GM21360 (cell line): ENCODE measurements around the gene ZNF648.
"Not testable (repeated sequence)": the region's sequence is repeated elsewhere in the genome, so short reads cannot be mapped to it uniquely, and the experiment has no call there.

Source experiments
- ATAC-seq: cut with Tn5 transposase; IDR thresholded peaks from one replicate; pipeline ENCODE4 v1.9.1; 2021; ENCODE audit warnings: mild to moderate bottlenecking, moderate library complexity; ENCODE audit not compliant: unreplicated experiment

Gene ZNF648, protein sequence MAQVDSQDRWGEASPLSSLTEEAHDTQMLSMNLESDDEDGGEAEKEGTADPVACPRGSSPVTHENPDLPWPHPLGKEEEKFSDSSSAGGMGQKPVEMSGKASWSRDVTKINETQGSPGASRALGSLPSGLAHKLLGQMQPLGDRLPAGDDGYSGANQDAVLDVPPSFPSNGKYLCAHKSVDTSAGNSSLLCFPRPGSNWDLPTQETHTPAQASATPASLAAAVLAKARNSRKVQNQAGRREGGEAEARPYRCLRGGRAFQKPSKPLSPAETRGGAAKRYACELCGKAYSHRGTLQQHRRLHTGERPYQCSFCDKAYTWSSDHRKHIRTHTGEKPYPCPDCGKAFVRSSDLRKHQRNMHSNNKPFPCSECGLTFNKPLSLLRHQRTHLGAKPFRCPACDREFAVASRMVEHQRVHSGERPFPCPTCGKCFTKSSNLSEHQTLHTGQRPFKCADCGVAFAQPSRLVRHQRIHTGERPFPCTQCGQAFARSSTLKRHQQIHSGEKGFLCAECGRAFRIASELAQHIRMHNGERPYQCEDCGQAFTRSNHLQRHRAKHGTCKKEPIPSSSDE

DNA sequence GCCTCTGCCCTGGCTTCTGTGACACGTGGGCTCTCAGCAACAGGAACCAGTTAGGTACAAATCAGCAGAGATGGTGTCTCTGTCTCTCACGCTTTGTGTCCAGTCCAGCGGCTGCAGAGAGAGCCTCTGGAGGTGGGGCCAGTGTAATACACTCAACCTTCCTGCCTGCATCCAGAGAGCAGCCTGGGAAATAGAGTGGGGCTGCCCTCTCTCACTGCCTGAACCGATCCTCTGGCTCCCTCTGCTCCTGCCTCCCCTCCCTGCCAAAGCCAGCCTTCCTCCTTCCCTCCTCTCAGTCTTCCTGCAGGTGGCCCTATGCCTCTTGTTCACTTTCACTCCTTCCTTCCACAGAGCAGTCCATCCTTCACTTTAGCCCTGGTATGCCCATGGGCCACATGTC, at the start of gene ZNF648:
ZNF648 (minus strand) TSS at position 119 of the 400 bp plus-strand sequence. CDS start 3,702 bp downstream, outside the sequence.
- ATAC-seq, result no peak

DNA sequence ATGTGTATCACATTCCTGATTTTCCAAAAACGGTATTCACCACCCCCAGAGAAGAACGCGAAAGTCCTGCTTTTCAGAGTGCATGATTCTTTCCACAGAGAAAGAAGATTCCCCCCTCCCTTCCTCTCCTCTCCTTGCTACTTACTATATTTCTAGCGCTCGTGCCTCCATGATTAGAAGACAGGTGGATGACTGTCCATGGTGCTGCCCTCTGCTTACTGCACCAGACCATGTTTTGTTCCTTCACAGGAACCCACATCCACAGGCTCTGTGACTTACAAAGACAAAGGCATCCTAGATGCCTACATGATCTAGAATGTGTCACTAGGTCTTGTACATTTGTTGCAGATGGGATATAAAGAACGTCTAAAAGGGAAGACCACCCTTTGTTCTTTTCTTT, 49.1 kb upstream of the ZNF648 start:
- no peak for ATAC-seq

DNA sequence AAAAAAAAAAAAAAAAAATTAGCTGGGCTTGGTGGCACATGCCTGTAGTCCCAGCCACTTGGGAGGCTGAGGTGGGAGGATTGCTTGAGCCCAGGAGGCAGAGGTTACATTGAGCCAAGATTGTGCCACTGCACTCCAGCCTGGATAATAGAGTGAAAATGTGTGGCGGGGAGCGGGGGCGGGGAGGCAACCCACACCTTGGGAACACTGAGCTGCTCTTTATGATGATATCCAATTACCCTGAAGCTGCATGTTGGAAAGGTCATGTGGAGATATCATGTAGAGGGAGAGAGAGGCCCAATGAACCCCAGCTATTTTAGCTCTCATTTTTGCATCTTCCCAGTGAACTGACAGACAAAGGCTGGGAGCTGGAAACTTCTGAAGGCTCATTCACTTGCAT, 48.3 kb upstream of the ZNF648 start:
- no peak for ATAC-seq

DNA sequence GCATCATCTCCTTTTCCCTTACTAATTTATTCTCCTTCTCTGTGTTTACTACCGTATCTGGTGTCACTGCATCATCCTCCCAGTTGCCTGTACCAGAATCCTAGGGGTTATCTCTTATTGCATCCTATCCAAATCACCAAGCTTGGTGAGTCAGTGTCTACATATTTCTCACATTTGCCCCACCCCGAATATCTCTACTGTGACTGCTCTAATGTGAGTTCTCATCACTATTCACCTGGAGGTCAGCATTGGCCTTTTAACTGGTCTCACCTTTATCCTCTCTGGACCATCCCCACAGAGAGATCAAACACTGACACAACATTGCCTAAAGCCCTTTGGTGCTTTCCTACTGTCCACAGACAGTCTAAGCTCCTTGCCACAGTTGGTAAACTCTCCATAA, 45.7 kb upstream of the ZNF648 start:
- ATAC-seq, result no peak

DNA sequence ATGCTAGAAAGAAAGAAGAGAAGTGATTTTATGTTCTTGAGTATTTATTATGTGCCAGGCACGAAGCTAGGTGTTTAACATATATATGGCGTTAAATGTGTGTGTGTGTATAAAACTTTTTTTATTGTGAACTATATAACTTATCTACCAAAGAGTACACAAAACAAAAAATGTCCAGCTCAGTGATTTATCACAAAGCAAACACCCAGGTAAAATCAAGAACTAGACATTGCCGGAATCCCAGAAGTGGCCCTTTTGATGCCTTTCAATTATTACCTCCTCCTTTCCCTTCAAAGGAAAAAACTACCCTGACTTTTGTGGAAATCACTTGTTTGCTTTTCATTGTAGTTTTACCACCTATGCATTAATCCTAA, 40.5 kb upstream of the ZNF648 start:
- ATAC-seq, result no peak

DNA sequence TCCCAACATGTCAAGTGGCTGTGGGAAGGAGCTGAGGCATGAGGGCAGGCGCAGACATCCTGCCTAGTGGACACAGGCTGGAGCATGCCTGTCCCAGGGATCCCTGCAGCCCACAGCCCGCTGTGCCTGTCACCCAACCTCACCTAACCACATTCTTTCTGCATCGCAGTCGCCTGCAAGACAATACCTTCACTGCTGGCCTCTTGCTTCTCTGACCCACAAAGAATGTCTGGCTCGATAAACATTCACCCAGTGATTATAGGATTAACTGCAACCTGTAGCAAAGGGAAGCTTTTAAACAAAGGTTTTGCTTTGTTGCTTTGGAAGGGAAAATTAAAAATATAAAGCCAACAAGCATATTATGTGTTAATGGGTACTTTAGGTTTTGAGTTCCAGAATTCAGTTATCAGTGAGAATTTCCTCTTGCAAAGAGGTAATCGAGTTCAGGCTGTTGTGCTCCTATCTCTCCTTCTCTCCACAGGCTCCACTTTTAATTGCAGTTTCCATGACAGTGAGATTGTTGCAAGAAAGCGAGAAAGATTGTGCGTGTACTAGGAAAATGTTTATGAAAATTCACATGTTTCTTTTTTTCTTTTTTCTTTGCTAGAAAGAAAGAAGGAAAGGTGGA, 40.0 kb upstream of the ZNF648 start:
- ATAC-seq, result no peak

DNA sequence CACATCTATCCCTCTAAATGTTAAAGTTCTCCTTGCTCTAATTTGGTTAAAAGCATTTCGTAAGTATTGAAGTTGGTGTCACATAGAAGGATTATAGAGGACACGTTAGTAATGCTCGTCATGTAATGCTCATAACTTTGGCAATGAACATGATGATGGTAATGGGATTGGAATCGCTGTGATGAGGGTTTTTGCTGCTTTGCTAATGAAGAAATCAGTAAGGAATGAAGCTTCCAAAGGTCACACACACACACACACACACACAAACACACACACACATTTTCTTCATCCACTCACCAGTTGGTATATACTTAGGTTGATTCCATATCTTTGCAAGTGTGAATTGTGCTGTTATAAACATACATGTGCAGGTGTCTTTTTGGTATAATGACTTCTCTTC, 36.8 kb upstream of the ZNF648 start:
- no peak for ATAC-seq

DNA sequence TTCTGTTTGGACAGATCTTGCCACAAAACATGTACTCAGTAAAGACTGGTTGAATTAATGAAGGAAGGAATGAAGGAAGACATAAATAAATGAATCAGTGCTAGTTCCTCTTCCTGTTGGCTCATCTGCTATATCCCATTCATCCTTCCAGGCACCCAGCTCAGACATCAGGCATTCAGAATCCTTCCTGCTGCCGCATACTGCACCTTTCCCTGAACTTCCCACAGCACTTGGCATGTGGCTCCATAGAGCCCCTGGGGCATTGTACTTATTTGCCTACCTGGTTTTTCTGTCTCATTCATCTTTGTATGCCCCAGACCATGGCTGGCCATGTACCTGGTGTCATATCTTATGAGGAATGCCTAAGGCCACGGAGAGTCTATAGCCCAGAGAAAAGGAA, 34.4 kb upstream of the ZNF648 start:
- no peak for ATAC-seq

DNA sequence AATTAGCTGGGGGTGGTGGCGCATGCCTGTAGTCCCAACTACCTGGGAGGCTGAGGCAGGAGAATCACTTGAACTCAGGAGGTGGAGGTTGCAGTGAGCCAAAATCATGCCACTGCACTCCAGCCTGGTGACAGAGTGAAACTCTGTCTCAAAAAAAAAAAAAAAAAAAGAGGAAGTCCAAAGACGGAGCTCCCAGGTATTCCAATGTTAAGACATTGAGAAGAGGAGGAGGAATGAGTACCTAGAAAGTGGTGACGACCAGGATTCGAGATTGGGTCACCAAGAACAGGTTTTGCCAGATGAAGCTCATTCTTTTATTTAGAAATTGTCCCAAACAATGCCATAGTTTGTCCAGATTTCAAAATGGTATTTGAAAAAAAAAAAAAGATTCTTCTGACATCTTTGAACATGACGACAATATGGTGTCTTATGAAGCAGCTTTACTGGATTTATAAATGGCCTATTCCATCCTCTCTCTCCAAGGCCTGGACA, 33.0 kb upstream of the ZNF648 start:
- ATAC-seq, result not testable (repeated sequence)

DNA sequence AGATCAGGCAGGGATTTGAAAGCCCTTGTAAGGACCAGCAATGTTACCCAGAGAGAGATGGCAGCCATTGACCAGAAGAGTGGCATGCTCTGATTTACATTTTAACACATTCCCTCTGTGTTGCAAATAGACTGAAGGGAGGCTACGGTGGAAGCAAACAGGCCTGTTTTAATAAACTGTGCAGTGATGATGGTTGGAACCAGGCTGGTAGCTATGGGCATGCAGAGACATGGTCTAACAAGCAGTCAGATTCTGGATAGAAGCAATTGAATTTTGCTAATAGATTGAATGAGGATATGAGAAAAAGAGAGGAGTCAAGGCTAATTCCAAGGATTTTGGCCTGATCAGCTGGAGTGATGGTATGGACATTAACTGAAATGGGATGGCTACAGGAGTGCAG, 32.3 kb upstream of the ZNF648 start:
- no peak for ATAC-seq

DNA sequence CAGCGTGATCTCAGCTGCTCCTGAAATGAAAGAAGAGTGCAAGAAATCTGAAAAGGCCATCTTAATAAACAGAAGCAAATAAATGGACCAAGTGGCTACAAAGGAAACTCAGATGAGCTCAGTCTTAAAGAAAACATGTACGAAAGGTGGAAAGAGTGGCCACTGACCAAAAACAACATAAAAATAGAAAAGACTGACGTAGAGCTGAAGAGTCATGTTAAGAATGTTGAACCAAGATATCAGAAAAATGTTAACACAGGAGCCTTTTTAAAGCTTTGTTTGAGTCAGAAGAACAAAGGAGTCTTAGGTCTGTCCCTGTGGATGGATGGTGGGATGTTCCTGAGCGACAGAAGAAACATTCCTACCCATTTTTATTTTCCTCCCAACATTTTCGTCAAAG, 30.8 kb upstream of the ZNF648 start:
- ATAC-seq, result no peak

DNA sequence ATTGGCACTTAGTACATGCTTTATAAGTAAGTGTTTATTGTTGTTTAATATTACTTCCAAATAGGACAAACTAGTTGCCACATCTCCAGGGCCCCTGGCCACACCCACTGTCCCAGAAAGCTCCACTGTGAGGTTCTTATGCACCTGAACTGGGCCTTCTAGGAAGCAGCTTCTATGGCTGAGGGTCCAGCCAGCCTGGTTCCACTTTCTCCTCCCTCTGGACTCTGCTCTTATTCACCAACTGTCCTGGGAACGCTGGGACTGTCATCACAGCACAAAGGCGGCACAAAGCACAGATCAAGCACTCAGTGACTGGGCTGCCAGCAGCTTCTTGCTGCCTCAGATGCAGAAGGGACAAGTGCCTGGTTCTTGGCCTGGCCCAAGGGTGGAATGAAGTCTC, 29.6 kb upstream of the ZNF648 start:
- no peak for ATAC-seq

DNA sequence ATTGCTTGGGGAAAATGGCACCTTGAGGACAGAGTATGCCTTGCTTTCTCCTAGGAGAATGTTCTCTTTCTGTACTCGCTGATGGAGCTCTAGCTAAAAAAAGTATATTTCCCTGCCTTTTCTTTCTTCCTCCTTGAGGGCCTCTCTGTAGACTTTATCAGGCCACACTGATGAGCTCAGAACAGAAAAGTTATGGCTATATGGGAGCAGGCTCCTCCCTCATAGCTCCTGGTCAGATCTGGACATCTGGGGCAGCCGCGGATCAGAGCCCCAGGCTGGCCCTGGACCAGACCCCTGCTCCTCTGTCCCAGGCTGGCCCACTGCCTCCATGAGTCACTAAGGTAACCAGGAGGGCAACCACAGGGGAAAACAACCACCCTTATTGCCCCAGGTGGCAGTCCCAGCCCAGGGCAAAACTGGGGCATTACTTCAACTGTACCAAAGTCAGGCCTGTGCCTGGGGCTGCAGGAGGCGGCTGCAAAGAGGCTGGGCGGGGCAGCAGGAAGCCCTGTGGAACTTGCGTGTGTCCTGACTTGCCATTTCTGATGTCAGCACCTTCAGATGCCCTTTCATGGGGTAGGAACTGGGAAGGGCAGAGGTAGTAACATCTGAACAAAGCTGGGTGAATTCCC, 26.3 kb upstream of the ZNF648 start:
- no peak for ATAC-seq

DNA sequence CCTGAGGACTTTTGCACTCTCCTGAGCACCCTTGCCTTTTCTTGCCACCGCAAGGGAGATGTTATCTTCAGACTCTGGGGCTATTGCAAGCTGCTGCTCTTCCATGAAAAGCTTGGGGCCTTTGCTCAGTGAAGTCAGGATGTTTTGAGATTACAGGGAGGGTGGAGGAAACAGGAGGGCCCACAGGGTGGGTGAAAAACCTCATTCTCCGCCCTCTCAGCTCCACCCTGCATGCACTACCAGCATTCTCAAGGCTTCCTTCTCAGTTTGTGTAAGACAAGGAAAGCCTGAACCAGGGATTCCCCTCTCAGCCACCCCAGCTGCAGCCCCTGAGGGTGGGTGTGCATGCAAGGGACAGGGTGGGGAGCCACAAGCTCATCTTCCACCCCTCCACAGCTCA, 25.8 kb upstream of the ZNF648 start:
- no peak for ATAC-seq

DNA sequence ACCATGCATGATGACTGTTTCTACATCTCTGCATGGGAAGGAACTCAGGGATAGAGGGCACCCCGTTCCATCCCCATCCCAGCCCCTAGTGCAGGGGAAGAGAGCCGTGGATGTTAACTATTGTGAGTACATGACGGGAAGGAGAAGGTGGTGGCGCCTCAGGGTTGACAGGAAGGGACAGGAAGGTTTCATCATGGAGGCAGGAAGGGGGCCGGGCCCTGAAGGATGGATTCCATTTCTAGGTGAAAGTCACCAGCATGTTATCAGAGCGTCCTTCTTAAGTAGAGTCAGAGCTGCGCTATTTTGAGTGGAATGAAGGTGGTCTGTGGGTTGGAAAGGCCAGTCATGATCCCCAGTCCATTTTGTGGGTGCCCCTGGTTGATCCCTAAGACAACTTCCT, 25.1 kb upstream of the ZNF648 start:
- ATAC-seq, result no peak

DNA sequence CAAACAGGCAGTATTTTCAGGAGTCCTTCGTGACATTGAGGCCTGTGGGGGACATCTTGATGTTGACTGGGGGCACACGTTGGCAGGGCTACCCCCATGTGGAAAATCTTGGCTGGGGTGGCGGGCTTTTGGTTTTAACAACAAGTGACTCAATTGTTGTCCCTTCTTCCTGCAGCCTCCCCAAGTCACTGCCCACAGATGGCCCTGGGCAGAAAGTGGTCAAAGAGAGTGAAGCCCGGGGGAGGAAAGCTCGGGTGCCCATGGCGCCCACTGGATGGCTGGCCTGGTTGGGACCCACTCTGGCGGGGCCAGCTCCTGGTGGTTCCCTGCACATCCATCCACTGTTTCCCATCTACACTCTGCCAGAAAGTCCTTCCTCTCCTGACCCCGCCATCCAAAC, 24.6 kb upstream of the ZNF648 start:
- no peak for ATAC-seq

DNA sequence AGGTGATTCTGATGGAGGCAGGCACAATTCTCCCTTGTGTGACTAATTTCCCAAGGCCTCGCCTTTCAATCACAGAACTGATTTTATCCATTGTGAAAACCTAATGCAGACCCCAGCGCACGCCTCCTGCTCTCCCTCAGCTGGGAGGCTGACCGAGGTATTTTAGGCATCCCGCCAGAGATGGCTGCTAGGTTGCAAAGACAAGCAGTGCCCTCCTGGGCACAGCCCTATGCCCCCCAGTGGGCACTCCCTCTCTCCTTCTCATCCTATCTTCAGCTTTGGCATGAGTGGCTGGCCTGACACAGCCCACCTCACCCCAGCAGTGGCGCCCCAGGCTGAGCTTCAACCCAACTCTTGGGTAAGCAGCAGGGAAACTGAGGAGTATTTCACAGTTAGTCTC, 24.2 kb upstream of the ZNF648 start:
- no peak for ATAC-seq

DNA sequence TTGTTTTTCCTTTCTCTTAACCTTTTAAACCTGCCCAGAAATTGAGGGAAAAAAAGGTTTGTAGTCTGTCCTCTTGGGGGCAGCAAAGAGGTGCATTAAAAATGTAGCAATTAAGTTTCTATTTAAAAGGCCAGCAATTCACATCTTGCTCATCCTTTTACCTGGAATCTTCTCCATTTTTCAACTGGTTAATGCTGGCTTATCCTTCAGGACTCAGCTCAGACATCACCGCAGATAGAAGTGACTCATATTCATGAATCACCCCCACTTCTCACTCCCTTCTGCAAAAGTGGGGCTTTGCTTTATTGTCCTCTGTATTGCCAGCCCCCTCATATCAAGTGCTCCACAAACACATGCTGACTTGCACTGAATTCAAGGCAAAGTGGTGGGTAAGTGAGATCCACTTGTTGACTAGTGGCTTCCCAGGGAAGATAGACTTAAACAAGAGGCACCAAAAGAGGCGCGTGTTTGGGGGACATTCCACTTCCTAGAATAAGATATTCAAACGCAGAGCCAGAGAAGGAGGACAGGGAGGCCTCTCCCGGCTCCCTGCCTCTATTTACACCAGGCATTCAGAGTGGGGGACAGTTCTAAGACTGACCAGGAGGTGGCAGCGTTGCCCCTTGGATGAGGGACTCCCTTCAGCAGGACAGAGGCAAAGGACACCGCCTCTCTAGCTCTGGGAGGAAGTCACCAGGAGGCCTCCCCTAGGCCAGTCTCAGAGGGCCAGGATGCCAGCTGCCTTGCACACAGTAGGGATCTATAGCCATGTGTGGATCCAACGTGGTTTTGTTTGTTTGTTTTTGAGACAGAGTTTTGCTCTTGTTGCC, 23.2 kb upstream of the ZNF648 start:
- ATAC-seq, result peak; percentile 77

DNA sequence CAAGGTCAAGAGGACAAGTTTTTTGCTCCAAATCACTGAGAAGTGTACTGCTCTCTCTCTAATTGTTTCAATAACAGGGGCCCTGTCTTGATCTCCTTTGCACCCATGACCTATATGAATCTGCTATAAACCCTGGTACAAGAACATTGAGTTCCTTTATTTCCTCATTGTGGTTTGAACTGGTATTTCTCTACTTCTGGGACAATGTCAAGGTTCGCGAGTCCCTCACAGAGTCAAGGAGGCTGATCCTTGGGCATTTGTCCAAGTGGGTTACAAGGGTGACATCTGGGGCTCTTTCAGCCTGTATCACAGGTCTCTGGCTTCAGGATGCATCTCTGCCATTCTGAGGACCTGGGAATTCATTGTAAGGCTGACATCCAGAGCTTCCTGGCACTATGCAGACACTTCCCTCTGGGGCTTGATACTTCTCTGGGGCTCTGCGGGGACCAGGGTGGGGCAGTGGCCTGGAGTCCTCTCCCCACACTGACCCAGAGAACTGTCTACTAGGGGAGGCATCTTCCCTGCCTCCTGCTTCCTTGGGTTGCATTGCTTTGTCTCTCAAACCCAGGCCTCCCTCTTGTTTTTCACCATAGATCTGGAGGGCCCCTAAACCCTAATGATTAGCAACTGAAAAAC, 22.5 kb upstream of the ZNF648 start:
- no peak for ATAC-seq

DNA sequence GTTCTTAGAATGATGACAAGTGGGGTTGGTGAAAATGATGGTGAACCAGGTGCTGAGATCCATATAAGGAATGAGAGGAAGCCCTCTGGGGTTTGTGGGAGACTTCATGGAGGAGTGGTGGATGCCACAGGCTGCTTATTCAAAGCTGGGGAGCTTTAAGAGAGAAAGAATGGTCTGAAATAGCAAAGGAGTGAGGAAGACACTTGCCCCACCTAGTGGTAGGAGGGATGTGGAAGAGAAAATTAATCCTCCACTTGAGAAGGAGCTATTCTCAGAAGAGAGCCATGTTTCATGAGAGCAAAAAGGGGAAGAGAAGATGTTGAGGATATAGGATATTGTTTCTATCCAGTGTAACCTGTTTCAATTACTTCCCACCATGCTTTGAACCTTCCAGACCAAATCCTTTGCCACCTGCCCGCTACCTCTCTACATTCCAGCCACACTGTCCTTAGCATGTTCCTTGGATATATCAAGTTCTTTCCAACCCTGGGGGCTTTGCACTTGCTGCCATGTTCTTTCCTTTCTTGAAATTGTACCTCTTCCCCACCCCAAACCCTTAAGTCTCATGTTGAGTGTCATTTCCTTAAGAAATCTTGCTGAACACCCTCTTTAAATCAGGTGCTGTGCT, 19.6 kb upstream of the ZNF648 start:
- ATAC-seq, result no peak
